HG02973 (cell line): ENCODE measurements around the gene GINM1.

Experiments
- ATAC-seq: cut with Tn5 transposase; IDR thresholded peaks from one replicate; pipeline ENCODE4 v1.9.1; 2021; ENCODE audit warnings: moderate library complexity; ENCODE audit not compliant: unreplicated experiment

GINM1 gene, protein sequence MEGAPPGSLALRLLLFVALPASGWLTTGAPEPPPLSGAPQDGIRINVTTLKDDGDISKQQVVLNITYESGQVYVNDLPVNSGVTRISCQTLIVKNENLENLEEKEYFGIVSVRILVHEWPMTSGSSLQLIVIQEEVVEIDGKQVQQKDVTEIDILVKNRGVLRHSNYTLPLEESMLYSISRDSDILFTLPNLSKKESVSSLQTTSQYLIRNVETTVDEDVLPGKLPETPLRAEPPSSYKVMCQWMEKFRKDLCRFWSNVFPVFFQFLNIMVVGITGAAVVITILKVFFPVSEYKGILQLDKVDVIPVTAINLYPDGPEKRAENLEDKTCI

GRCh38 chr6:149565527-149566409 lies at the start of gene GINM1:
Gene GINM1 (plus strand): TSS chr6:149566375. CDS start chr6:149566415, 40 bp downstream.
- ATAC-seq, result peak; percentile 70

GRCh38 chr6:149529650-149530049 lies 36.5 kb upstream of the GINM1 start:
- no peak for ATAC-seq

GRCh38 chr6:149534742-149535141 lies 31.4 kb upstream of the GINM1 start:
- ATAC-seq, result no peak

DNA sequence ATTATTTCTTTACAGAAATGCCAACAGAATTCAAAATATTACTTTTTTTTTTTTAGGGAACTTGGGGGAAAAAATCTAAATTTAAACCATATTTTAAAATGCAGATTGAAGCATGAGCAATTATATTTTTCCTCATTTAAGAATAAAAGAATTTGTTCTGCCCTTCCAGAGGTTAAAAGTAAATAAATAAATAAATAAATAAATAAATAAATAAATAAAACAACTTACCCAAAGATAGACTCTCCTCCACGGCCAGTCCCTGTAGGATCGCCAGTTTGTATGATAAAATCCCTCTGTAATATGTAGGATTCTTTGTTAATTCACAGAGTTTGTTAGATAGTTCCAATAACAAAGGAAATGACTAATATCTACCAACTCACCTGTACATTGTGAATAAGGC lies 25.0 kb upstream of the GINM1 start:
- ATAC-seq, result no peak

DNA sequence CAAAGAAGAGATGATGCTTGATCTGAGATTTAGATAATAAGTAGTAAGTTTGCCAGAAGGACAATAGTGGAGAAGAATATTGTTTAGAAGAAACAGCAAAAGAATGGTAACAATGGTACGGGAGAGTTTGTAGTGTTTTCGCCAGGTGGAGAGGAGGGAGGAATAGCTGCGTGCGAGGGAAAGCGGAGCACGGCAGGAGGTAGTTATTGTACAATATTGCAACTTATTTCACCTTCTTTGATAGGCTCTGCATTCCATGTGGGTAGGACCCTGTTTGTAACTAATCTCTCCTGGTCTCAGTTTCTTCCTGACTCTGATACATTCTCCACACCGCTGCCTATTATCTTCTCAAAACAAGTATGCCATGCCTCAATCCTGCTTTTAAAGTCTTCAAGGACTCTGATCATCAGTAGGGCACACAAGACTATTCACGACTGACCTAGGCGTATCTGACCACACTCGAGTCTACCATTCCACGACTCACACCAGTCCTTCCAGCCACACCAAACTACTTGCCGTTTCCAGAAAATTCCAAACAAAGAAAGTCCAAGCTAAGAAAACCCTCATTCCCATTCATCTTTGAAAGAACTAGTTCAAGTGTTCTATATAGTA lies 21.4 kb upstream of the GINM1 start:
- ATAC-seq, result peak; percentile 8

DNA sequence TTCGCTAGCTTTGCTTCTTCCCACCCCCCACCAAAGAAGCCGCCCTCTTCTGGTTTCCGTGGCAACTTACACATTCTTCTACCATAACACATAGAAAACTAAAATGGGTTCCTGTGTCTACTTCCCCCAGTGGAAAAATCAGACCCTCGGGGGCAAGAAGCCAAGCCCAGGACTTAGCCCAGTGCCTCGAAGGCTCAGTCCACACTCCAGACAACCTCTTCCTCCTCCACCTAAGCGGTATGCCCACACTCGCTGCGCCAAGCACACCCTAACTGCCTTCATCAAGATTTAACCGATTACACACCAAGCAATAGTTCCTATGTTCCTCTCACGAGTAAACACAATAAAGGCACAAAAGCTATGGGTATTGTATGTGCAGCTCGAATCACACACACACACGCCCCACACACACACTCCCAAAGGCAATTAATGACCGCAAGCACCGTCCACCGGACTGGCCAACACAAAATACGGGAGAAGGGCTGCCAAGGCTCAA lies 20.9 kb upstream of the GINM1 start:
- ATAC-seq, result peak; percentile 33

DNA sequence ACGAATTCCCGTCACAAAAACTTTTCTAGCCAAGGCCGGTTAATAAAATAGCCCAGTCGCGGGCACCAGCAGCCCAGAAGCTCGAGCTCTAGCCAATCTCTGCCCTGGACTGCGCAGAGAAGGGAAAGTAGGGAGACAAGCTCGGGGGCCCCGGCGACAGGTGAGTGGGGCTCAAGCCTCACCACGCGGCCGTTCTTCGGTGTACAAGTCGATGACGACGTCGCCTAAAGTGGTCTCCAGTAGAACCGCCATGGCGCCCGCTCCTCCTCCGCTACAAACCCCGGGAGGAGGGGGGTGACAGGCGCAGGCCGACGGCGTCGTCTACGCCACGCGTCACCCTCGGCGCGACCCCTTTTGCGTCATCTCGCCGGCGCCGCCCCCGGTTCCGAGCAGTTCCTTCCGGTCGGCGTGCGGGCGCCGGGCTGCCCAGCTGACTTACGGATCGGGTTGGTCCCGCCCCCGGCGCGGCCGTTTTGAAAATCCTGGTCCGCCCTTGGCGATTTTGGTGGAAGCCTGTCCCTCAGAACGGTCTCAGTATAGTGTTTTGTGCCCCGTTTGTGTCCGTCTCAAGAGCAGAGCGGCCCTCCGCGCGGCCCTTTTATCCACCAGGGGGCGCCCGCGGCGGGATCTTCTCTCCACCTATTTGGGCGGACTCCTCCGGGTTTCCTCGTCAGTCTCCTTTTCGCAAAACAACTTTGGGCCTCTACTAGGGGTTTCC lies 20.3 kb upstream of the GINM1 start, which contains the start of gene PPIL4:
TSS of gene PPIL4 (minus strand) at position 290 of the 718 bp plus-strand sequence. CDS start at position 252, 38 bp downstream.
- peak; percentile 86 for ATAC-seq

DNA sequence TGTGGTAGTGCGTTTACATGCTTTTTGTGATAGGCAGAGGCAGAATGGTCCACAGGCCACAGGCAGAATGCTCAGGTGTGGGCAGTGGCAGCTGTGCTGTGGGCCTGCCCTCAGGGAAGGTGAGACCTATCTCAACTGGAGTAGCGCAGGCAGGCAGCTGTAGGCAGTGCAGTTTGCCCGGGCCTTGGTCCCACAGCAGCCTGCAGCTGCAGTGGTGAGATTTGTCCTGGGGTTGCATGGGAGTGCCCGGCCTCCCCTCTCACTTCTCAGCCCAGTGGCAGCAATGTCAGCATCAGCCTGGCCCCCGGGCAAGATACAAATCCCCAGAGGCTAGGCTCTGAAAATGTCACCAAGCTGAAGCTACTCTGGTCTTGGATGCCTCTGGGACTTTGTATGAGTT lies 14.3 kb upstream of the GINM1 start:
- no peak for ATAC-seq

DNA sequence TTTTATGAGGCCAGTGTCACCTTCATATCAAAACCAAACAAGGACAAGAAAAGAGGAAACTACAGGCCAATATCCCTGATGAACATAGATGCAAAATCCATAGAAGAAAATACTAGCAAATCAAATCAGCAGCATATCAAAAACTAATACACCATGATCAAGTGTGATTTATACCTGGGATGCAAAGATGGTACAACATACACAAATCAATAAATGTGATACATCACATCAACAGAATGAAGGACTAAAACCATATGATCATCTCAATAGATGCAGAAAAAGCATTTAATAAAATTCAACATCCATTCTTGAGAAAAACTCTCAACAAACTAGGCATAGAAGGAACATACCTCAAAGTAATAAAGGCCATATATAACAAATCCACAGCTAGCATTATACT lies 8.1 kb upstream of the GINM1 start:
- ATAC-seq, result no peak

- ATAC-seq, result no peak
Observed at GRCh38 chr6:149559389-149559788, 6.8 kb upstream of the GINM1 start.

- ATAC-seq, result peak; percentile 41
Observed at GRCh38 chr6:149560736-149561135, 5.4 kb upstream of the GINM1 start.

- ATAC-seq, result no peak
Observed at GRCh38 chr6:149563203-149563927, 2.8 kb upstream of the GINM1 start.

DNA sequence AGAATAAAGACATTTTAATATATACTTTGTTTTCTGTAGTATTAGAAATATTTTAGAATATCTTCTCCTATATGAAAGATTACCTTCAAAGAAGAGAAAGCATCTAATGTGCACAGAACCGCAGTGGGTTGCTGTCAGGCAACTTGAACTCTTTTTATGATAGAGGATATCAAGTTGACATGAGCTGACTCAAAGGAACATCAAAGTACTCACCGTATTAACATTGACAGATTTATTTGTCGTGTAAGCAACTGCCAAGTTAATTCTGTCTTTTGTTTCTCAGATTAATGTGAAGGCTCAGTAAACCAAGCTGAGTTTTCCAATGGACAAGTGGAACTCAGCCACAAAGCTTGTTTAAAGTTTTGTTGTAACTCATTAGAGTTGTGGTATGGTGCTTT lies 2.2 kb upstream of the GINM1 start:
- no peak for ATAC-seq

DNA sequence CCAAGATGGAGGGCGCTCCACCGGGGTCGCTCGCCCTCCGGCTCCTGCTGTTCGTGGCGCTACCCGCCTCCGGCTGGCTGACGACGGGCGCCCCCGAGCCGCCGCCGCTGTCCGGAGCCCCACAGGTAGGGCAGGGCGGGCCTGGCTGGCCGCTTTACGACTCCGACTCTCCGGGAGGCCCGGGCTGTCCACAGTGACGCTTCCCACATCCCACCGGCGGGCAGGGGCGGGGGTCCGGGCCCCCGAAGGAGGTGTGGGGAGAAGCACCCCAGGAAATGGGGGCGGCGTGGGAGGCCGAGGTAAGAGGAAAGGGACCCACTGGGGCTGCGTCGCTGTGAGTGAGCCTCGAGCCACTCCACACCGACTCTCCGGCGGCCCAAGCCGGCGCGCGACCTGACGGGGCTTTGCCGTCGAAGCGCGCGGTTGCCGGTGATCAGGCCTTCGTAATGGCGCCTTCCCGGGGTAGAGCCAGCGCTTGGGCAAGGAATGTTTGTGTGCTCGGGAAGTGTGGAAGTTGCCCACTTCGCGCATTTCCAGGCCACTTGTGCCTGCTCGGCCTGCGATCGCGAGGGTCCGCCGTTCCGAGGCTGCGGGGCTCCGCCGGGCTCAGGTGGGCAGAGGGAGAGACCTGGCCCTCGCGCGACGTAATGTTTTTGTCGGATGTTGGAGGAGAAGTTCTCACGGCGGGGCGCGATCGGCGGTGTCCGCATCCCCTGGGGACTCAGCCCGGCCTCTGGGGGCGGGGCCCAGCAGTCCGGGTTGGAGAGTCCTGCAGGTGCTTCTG lies 427 bp downstream of the GINM1 start:
- ATAC-seq, result peak; percentile 22

DNA sequence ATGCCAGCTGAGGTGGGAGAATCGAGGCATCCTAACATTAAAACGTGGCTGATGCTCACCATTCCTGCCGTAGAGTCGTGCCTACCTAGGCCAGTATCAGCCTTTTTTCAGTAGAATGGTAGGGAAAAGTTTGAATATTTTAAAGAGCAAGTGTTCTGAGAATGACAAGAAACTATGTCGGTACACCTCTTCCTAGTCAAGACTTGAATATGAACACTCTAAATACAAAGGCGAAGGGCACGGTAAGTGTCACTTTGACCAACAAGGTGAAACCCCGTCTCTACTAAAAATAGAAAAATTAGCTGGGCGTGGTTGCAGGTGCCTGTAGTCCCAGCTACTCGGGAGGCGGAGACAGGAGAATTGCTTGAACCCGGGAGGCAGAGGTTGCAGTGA lies 1.0 kb downstream of the GINM1 start:
- no peak for ATAC-seq

GRCh38 chr6:149567945-149568585 lies 1.9 kb downstream of the GINM1 start:
- no peak for ATAC-seq

DNA sequence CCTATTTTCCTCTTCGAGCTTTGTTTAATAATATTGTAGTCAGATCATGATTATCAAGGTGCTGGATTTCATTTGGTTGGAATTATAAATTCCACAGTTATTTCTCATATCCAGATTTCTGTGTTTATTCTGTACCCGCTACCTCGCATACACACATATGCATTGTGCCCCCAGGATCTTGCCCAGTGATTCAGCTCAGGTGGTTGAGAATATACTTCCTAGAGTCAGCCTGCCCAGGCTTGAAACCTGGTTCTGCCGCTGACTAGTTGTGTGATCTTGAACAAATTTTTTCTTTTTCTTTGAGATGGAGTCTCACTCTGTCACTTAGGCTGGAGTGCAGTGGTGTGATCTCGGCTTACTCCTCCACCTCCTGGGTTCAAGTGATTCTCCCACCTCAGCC lies 14.7 kb downstream of the GINM1 start:
- no peak for ATAC-seq

DNA sequence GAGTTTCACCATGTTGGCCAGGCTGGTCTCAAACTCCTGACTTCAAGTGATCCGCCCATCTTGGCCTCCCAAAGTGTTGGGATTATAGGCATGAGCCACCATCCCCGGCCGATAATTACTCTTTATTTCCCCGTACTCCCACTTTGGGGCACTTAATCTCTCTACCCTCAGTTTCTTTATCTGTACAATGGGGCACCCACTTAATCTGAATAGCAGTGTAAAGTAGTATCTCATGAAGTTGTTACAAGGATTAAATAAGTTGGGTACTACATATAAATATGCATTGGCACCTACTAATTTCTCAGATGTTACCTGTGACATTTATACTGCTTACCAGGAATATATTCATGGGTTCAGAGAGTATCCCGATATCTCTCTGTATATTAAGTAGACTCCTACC lies 15.2 kb downstream of the GINM1 start:
- no peak for ATAC-seq

DNA sequence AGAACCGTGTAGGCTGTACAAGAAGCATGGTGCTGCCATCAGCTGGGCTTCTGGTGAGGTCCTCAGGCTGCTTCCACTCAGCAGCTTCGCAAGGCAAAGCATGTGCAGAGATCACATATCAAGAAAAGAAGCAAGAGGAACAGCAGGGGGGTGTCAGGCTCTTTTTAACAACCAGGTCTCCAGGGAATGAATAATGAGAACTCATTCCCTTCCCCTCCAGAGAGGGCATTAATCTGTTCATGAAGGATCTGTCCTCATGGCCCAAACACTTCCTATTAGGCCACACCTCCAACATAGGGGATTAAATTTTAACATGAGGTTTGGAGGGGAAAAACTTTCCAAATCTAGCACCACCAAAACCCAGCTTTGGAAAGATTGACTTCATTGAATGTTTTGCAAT lies 20.0 kb downstream of the GINM1 start:
- no peak for ATAC-seq
